DND-41 (cell line): ENCODE measurements around the gene IL1R2.

Experiments used
- ATAC-seq: fragments of 200-7000 bp; cut with Tn5 transposase; 3 replicates; pipeline ENCODE4 v1.9.1; 2021; ENCODE audit warnings: low read depth; ENCODE audit not compliant: insufficient read depth
- DNase-seq: peaks from one replicate; pipeline ENCODE4 v3.0.0-alpha.2; 2020
- H2AFZ ChIP-seq: 2 replicates; pipeline ENCODE4 v1.6.0; 2012; ENCODE audit warnings: low read depth, low read length
- H3K27ac ChIP-seq: 2 replicates; pipeline ENCODE4 v1.5.1; 2012; ENCODE audit warnings: low read length, inconsistent platforms
- H3K27me3 ChIP-seq: fragments of 200-600 bp; sonication (generic); 2 replicates; pipeline ENCODE4 v1.6.0; 2012; ENCODE audit warnings: low read length, mild to moderate bottlenecking, inconsistent platforms; ENCODE audit not compliant: insufficient read depth, poor library complexity
- H3K36me3 ChIP-seq: 2 replicates; pipeline ENCODE4 v1.5.1; 2012; ENCODE audit warnings: low read length, inconsistent platforms; ENCODE audit not compliant: insufficient read depth
- H3K4me1 ChIP-seq: 2 replicates; pipeline ENCODE4 v1.5.1; 2012; ENCODE audit warnings: mild to moderate bottlenecking, low read length; ENCODE audit not compliant: insufficient read depth
- H3K4me2 ChIP-seq: 2 replicates; pipeline ENCODE4 v1.6.0; 2012; ENCODE audit warnings: mild to moderate bottlenecking, moderate library complexity, low read length, inconsistent platforms; ENCODE audit not compliant: insufficient read depth
- H3K4me3 ChIP-seq, 2 experiments: fragments of 200-600 bp in 1 of 2; shearing (Covaris generic) in 1 of 2; 2 replicates each; pipeline ENCODE4 v1.5.1; 2012 to 2016; ENCODE audit warnings: inconsistent platforms in 2 of 2, low read length in 2 of 2, mild to moderate bottlenecking in 2 of 2, low read depth in 1 of 2, moderate library complexity in 1 of 2
- H3K79me2 ChIP-seq: 2 replicates; pipeline ENCODE4 v1.6.0; 2012; ENCODE audit warnings: low read length, inconsistent platforms; ENCODE audit not compliant: insufficient read depth
- H3K9ac ChIP-seq: 2 replicates; pipeline ENCODE4 v1.6.0; 2012; ENCODE audit warnings: low read depth, mild to moderate bottlenecking, inconsistent platforms, low read length, moderate library complexity
- H3K9me3 ChIP-seq: 2 replicates; pipeline ENCODE4 v1.5.1; 2012; ENCODE audit warnings: low read length, moderate library complexity, mild to moderate bottlenecking, inconsistent platforms; ENCODE audit not compliant: insufficient read depth, severe bottlenecking
- H4K20me1 ChIP-seq: 2 replicates; pipeline ENCODE4 v1.6.0; 2012; ENCODE audit warnings: low read length; ENCODE audit not compliant: insufficient read depth
- EZH2 ChIP-seq: IDR thresholded peaks from 3 replicates; pipeline ENCODE4 v1.6.1; 2012; ENCODE audit warnings: borderline replicate concordance, low read depth, mild to moderate bottlenecking, moderate library complexity, low read length, inconsistent platforms; ENCODE audit not compliant: severe bottlenecking
- TF ChIP-seq, protein P1 (sequence below): IDR thresholded peaks from 2 replicates; pipeline ENCODE4 v1.5.1; 2012; ENCODE audit warnings: borderline replicate concordance, low read length, moderate library complexity, mild to moderate bottlenecking; ENCODE audit not compliant: poor library complexity, severe bottlenecking; ENCODE audit errors: extremely low read depth

Gene IL1R2

DNA sequence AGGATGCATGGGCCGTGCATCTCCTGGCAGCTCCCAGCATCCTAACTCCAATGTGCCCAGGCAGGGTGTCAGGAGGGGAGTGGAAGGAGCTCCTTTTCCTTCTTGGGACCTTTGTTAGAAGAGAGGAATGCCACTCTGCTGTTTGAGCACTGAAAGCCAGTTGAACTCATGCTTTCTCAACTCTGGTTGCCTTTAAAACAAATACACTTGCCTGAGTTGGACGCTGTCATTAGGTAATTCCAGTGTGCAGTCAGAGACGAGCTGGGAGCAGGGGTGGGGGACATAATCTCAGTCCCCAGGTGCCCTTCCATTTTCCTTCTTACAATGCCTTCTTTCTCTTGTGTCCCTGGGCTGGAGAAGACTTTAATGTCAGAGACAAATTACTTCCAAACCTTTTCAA, 44.4 kb upstream of the IL1R2 start:
- no peak for DNase-seq
- Histone ChIP-seq H3K9me3 (peaks cover 1% of the 10 kb centered on the region), H3K4me3 (no peak overlapping the region), H3K27ac (no peak overlapping the region), H3K4me1 (no peaks in the 10 kb centered on the region), H3K9ac (no peak overlapping the region), H3K4me2 (no peak overlapping the region), H3K79me2 (no peaks in the 10 kb centered on the region), H2AFZ (no peak overlapping the region), H4K20me1 (no peaks in the 10 kb centered on the region), H3K27me3 (no peaks in the 10 kb centered on the region), H3K36me3 (no peaks in the 10 kb centered on the region)
- no peak for ATAC-seq
- TF ChIP-seq, protein P1, sequence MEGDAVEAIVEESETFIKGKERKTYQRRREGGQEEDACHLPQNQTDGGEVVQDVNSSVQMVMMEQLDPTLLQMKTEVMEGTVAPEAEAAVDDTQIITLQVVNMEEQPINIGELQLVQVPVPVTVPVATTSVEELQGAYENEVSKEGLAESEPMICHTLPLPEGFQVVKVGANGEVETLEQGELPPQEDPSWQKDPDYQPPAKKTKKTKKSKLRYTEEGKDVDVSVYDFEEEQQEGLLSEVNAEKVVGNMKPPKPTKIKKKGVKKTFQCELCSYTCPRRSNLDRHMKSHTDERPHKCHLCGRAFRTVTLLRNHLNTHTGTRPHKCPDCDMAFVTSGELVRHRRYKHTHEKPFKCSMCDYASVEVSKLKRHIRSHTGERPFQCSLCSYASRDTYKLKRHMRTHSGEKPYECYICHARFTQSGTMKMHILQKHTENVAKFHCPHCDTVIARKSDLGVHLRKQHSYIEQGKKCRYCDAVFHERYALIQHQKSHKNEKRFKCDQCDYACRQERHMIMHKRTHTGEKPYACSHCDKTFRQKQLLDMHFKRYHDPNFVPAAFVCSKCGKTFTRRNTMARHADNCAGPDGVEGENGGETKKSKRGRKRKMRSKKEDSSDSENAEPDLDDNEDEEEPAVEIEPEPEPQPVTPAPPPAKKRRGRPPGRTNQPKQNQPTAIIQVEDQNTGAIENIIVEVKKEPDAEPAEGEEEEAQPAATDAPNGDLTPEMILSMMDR, result no peak
- TF ChIP-seq EZH2, result no peak

DNA sequence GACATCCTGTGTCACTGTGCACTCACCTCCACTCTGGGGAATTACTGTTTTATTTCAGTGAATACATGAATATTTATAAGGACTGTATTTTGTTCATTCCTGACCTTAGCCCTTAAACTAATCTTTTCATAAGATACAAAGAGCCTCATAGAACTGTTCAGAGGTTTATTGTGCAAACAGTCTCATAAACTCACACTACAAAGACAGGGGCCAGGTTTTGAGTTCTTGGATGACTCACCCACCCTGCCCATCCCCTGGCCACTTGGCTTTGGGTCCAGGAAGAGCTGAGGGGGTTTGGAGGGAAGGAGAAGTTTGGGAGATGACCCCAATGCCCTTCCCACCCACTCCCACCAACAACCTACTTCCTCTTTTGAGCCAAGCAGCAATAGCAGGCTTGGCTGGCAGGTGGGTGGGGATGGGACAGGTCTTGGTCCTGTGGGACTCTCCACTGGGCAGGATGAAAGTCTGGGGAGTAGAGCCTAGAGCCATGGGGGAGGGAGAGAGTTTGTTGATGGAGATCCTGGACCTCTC, 43.1 kb upstream of the IL1R2 start:
- Histone ChIP-seq H3K9ac (no peak overlapping the region), H3K9me3 (peaks cover 1% of the 10 kb centered on the region), H2AFZ (no peak overlapping the region), H3K27ac (no peak overlapping the region), H3K79me2 (no peaks in the 10 kb centered on the region), H3K4me3 (no peak overlapping the region), H4K20me1 (no peaks in the 10 kb centered on the region), H3K27me3 (no peaks in the 10 kb centered on the region), H3K4me1 (no peaks in the 10 kb centered on the region), H3K36me3 (no peaks in the 10 kb centered on the region), H3K4me2 (no peak overlapping the region)
- DNase-seq, result no peak
- TF ChIP-seq EZH2, result no peak
- TF ChIP-seq, protein P1, result no peak
- ATAC-seq, result no peak

DNA sequence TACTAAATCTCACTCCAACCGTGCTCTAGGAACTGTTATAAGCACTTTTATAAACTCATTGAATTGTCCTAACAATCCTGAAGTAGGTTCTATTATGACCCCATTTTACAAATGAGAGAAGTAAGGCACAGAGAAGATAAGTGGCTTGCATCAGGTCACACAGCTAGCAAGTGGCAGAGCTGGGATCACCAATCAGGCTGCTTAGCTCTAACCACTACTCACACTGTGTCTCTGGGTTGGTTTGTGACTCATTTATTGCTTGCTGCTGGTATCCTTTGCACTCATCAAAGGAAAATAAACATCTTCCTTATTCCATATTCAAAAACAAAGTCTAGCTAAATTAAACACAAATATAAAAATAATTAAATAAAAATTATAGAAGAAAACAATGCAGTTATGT, 42.5 kb upstream of the IL1R2 start:
- DNase-seq, result no peak

More for the DNA sequence above, 42.5 kb upstream of the IL1R2 start:
- H3K79me2 ChIP-seq, result no peaks in the 10 kb centered on the region
- no peak for ATAC-seq
- no peaks in the 10 kb centered on the region for H3K27me3 ChIP-seq
- no peak overlapping the region for H3K9ac ChIP-seq
- H3K27ac ChIP-seq, result no peak overlapping the region
- no peak overlapping the region for H3K4me3 ChIP-seq
- peaks cover 1% of the 10 kb centered on the region for H3K9me3 ChIP-seq
- H3K4me2 ChIP-seq, result no peak overlapping the region
- TF ChIP-seq EZH2, result no peak
- TF ChIP-seq, protein P1, result no peak
- no peaks in the 10 kb centered on the region for H3K36me3 ChIP-seq
- H2AFZ ChIP-seq, result no peak overlapping the region
- H3K4me1 ChIP-seq, result no peaks in the 10 kb centered on the region
- H4K20me1 ChIP-seq, result no peaks in the 10 kb centered on the region
